HepG2 (cell line): ENCODE measurements around the gene MLN. TPM values are rescaled to one million over a fixed set of nuclear protein-coding genes. Genes with fewer than 3 reads are reported as not detected.

Experiments
- ARNTL ChIP-seq: sonication (generic); formaldehyde crosslinking; IDR thresholded peaks from 2 replicates; pipeline ENCODE4 v1.4.0; 2020; ENCODE audit warnings: mild to moderate bottlenecking, missing genetic modification reagents
- EED ChIP-seq: sonication (generic); formaldehyde crosslinking; IDR thresholded peaks from 2 replicates; pipeline ENCODE4 v1.5.0; 2020; ENCODE audit warnings: mild to moderate bottlenecking, missing genetic modification reagents
- IRF9 ChIP-seq: sonication (generic); formaldehyde crosslinking; IDR thresholded peaks from 2 replicates; pipeline ENCODE4 v1.8.0; 2022; ENCODE audit warnings: missing genetic modification reagents, mild to moderate bottlenecking, borderline replicate concordance
- RAD21 ChIP-seq: fragments of 450-650 bp; formaldehyde crosslinking; IDR thresholded peaks from 2 replicates; pipeline ENCODE4 v1.5.0; 2020; ENCODE audit warnings: mild to moderate bottlenecking
- TMF1 ChIP-seq: sonication (generic); formaldehyde crosslinking; IDR thresholded peaks from 2 replicates; pipeline ENCODE4 v1.8.1; 2022; ENCODE audit warnings: low read depth, missing genetic modification reagents
- ZBTB42 ChIP-seq: sonication (generic); formaldehyde crosslinking; IDR thresholded peaks from 2 replicates; pipeline ENCODE4 v1.5.0; 2020; ENCODE audit warnings: mild to moderate bottlenecking, missing genetic modification reagents
- ZFP82 ChIP-seq: sonication (generic); formaldehyde crosslinking; IDR thresholded peaks from 2 replicates; pipeline ENCODE4 v1.5.1; 2020; ENCODE audit warnings: mild to moderate bottlenecking, missing genetic modification reagents, borderline replicate concordance
- ZNF407 ChIP-seq: sonication (generic); formaldehyde crosslinking; IDR thresholded peaks from one replicate; pipeline ENCODE4 v1.5.1; 2020; ENCODE audit warnings: mild to moderate bottlenecking, missing genetic modification reagents; ENCODE audit errors: not compliant biosample characterization
- ZNF619 ChIP-seq: sonication (generic); formaldehyde crosslinking; IDR thresholded peaks from 2 replicates; pipeline ENCODE4 v1.4.0; 2020; ENCODE audit warnings: mild to moderate bottlenecking, missing genetic modification reagents
- ZNF879 ChIP-seq: sonication (generic); formaldehyde crosslinking; IDR thresholded peaks from 2 replicates; pipeline ENCODE4 v1.8.1; 2023; ENCODE audit warnings: missing genetic modification reagents
- polyA plus RNA-seq, 8 experiments: library from polyadenylated mRNA; depleted of rRNA in 3 of 8; stranded (reverse) in 7 of 8; unstranded in 1 of 8; fragments of >200 nt; fragmentation: Illumina TruSeq in 4 of 8; extraction: Trizol in 4 of 8; gene quantifications; 2 replicates each; pipeline versions ENCODE4 v1.2.1 to v1.2.3, GENCODE V29; 2011 to 2016; ENCODE audit warnings: low read depth in 4 of 8, missing spikeins in 1 of 8, mixed read lengths in 1 of 8; ENCODE audit not compliant: insufficient read depth in 1 of 8
- total RNA-seq, 5 experiments: library from RNA; depleted of rRNA; stranded (reverse); fragments of >200 nt; fragmentation: Illumina TruSeq; extraction: Trizol; gene quantifications; 2 replicates each; pipeline ENCODE4 v1.2.3, GENCODE V29; 2016; ENCODE audit warnings: low read depth in 1 of 5
- TF ChIP-seq, protein P1 (sequence below): IDR thresholded peaks from 2 replicates; pipeline ENCODE4 v1.6.1; 2016; ENCODE audit warnings: missing compliant biosample characterization, missing genetic modification reagents, borderline replicate concordance
- TF ChIP-seq, protein P2 (sequence below): sonication (generic); formaldehyde crosslinking; IDR thresholded peaks from 2 replicates; pipeline ENCODE4 v1.8.1; 2022; ENCODE audit warnings: low read depth, mild to moderate bottlenecking, missing genetic modification reagents

MLN gene
- total and polyA plus RNA-seq, 2 of the 13 experiments (the other 11 are each of a cell fraction or from before 2014, with no cell fraction given): not detected

GRCh38 chr6:33822575-33823395 is 19.0 kb upstream of the MLN start (continued):
- no peak for TF ChIP-seq IRF9 (CRISPR knock-in tag)
- no peak for TF ChIP-seq ZNF619 (CRISPR knock-in tag)
- TF ChIP-seq, protein P1, sequence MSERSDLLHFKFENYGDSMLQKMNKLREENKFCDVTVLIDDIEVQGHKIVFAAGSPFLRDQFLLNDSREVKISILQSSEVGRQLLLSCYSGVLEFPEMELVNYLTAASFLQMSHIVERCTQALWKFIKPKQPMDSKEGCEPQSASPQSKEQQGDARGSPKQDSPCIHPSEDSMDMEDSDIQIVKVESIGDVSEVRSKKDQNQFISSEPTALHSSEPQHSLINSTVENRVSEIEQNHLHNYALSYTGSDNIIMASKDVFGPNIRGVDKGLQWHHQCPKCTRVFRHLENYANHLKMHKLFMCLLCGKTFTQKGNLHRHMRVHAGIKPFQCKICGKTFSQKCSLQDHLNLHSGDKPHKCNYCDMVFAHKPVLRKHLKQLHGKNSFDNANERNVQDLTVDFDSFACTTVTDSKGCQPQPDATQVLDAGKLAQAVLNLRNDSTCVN (CRISPR knock-in tag): no peak
- TF ChIP-seq ZFP82 (CRISPR knock-in tag): no peak
- TF ChIP-seq ZBTB42 (CRISPR knock-in tag): no peak
- TF ChIP-seq, protein P2, sequence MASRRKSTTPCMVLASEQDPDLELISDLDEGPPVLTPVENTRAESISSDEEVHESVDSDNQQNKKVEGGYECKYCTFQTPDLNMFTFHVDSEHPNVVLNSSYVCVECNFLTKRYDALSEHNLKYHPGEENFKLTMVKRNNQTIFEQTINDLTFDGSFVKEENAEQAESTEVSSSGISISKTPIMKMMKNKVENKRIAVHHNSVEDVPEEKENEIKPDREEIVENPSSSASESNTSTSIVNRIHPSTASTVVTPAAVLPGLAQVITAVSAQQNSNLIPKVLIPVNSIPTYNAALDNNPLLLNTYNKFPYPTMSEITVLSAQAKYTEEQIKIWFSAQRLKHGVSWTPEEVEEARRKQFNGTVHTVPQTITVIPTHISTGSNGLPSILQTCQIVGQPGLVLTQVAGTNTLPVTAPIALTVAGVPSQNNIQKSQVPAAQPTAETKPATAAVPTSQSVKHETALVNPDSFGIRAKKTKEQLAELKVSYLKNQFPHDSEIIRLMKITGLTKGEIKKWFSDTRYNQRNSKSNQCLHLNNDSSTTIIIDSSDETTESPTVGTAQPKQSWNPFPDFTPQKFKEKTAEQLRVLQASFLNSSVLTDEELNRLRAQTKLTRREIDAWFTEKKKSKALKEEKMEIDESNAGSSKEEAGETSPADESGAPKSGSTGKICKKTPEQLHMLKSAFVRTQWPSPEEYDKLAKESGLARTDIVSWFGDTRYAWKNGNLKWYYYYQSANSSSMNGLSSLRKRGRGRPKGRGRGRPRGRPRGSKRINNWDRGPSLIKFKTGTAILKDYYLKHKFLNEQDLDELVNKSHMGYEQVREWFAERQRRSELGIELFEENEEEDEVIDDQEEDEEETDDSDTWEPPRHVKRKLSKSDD (CRISPR knock-in tag): no peak
- no peak for TF ChIP-seq EED (CRISPR knock-in tag)
- TF ChIP-seq ZNF879 (CRISPR knock-in tag): no peak
- TF ChIP-seq ZNF407 (CRISPR knock-in tag): no peak
- no peak for TF ChIP-seq ARNTL (CRISPR knock-in tag)
- peak; percentile 28; the same call in 1 of the 2 replicates for TF ChIP-seq RAD21 (CRISPR knock-in tag)
- no peak for TF ChIP-seq TMF1 (CRISPR knock-in tag)
